Activated CD4-positive, alpha-beta T cell treated with anti-CD3 and anti-CD28 coated beads for 36 hours (primary cell): ENCODE measurements around the gene E2F3. TPM values are rescaled to one million over a fixed set of nuclear protein-coding genes. Genes with fewer than 3 reads are reported as not detected.
"Not testable (repeated sequence)": the region's sequence is repeated elsewhere in the genome, so short reads cannot be mapped to it uniquely, and the experiment has no call there.

Source experiments
- ATAC-seq: fragments of 200-7000 bp; cut with Tn5 transposase; one replicate; pipeline ENCODE4 v1.10.0; 2021; ENCODE audit warnings: mild to moderate bottlenecking, moderate library complexity
- CTCF ChIA-PET: fragments of 350-600 bp; sonication (Branson Sonifier 250); formaldehyde crosslinking; loops from one replicate; lab custom pipeline; 2021; ENCODE audit warnings: antibody characterized with exemption; lab: Charles Lee
- POLR2A ChIA-PET: fragments of 350-600 bp; sonication (Branson Sonifier 250); formaldehyde crosslinking; loops from one replicate; lab custom pipeline; 2021; ENCODE audit warnings: antibody characterized with exemption, inconsistent platforms; lab: Charles Lee
- DNase-seq: peaks from one replicate; pipeline ENCODE4 v3.0.0-alpha.2; 2020
- H3K27ac Mint-ChIP-seq: one replicate; pipeline ENCODE4 v1.8.0; 2021; ENCODE audit warnings: mixed read lengths
- H3K27me3 Mint-ChIP-seq: one replicate; pipeline ENCODE4 v1.8.0; 2021; ENCODE audit warnings: mixed read lengths
- H3K36me3 Mint-ChIP-seq: one replicate; pipeline ENCODE4 v1.8.0; 2021; ENCODE audit warnings: low read depth, mixed read lengths
- H3K4me1 Mint-ChIP-seq: one replicate; pipeline ENCODE4 v1.8.0; 2021; ENCODE audit warnings: mixed read lengths
- H3K4me3 Mint-ChIP-seq: one replicate; pipeline ENCODE4 v1.8.0; 2021; ENCODE audit warnings: mild to moderate bottlenecking, moderate library complexity, mixed read lengths
- H3K9me3 Mint-ChIP-seq: one replicate; pipeline ENCODE4 v1.8.0; 2021; ENCODE audit warnings: low read depth, mixed read lengths
- intact Hi-C, 2 experiments: fragments of 100-400 bp; cut with DNase I in 1 of 2; cut with micrococcal nuclease in 1 of 2; formaldehyde crosslinking; loops; one replicate each; pipeline versions ENCODE4 v1.14.2 to v1.15.1; 2022 to 2024; cut with DNase I, micrococcal nuclease
- total RNA-seq, 2 experiments: library from RNA; stranded (reverse); gene quantifications; one replicate each; pipeline ENCODE4 v1.2.3, GENCODE V29; 2021

Gene E2F3
- total RNA-seq, 2 experiments from 2014 or later, result 17.3 to 17.5 TPM

DNA sequence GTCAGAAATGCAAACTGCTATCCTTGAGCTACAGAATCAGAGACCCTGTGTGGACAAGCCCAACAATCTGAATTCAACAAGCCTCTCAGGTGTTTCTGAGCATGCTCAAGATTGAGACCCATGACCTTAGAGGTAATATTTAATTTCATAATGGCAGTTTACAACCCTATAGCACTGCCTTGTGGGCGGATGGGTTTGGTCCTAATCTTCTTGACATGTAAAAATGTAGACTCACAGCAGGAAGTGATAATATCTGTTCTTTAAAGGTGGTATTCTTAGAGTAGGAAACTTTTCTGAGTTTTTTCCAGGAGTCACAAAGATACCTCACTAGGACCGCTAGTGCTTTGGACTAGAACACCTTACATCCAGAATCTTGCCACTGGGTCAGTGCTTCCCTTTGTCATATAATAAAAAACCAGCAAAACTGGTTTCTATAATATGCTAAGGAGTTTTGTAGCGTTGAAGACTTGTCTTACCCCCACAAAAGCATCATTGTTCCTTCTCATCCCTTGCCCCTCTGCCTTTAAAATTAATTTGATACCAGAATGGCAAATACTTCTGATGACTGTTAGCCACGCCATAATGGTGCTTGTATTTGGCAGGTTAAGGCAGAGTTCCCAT, 52.6 kb downstream of the E2F3 start:
- H3K36me3 Mint-ChIP-seq, result peaks cover 14% of the 10 kb centered on the region
- intact Hi-C loops, result no loop called here
- DNase-seq (peak; percentile 10), ATAC-seq (no peak)
- H3K27me3 Mint-ChIP-seq, result no peaks in the 10 kb centered on the region
- ChIA-PET POLR2A (no interaction called here), CTCF (no interaction called here)
- H3K9me3 Mint-ChIP-seq, result no peaks in the 10 kb centered on the region
- H3K4me1 Mint-ChIP-seq, result peaks cover 21% of the 10 kb centered on the region
- no peak overlapping the region for H3K27ac Mint-ChIP-seq
- no peak overlapping the region for H3K4me3 Mint-ChIP-seq

DNA sequence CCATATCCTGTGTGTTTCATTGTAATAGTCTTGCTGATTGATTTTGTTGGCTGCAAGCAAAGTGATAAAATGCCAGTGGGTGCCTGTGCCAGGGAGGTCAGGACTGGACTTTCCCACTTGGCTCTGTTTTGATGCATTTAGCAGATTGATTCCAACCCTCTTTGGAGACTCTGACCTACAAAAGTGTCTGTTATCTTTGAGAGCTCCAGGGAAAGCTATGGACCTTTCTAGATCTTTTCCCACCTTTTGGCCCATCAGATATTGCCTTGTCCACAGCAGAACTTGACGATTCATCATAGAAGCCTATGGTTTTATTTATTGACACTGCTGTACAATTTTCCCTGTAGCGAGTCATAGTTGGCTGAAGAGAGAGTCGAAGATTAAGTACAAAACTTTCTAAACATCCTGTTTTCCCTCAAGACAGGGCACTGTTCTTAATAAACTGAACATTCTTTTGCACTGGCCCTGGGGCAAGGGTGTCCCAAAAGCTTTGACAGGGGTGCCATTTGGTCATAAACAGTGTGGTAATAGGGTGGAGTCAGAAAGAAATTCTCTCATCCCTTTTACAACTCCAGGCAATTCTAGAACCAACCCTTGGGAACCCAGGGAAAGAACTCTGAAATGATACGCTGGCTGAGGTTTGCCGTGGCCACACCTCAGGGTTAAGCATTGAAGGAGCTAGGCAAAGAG, 53.7 kb downstream of the E2F3 start:
- H3K4me3 Mint-ChIP-seq, result no peak overlapping the region
- CTCF ChIA-PET, result no interaction called here
- H3K27ac Mint-ChIP-seq, result no peak overlapping the region
- H3K36me3 Mint-ChIP-seq, result peaks cover 20% of the 10 kb centered on the region
- POLR2A ChIA-PET, result no interaction called here
- H3K9me3 Mint-ChIP-seq, result no peaks in the 10 kb centered on the region
- no peak for DNase-seq
- H3K4me1 Mint-ChIP-seq, result peaks cover 21% of the 10 kb centered on the region
- ATAC-seq, result no peak
- intact Hi-C loops, result no loop called here
- H3K27me3 Mint-ChIP-seq, result no peaks in the 10 kb centered on the region

DNA sequence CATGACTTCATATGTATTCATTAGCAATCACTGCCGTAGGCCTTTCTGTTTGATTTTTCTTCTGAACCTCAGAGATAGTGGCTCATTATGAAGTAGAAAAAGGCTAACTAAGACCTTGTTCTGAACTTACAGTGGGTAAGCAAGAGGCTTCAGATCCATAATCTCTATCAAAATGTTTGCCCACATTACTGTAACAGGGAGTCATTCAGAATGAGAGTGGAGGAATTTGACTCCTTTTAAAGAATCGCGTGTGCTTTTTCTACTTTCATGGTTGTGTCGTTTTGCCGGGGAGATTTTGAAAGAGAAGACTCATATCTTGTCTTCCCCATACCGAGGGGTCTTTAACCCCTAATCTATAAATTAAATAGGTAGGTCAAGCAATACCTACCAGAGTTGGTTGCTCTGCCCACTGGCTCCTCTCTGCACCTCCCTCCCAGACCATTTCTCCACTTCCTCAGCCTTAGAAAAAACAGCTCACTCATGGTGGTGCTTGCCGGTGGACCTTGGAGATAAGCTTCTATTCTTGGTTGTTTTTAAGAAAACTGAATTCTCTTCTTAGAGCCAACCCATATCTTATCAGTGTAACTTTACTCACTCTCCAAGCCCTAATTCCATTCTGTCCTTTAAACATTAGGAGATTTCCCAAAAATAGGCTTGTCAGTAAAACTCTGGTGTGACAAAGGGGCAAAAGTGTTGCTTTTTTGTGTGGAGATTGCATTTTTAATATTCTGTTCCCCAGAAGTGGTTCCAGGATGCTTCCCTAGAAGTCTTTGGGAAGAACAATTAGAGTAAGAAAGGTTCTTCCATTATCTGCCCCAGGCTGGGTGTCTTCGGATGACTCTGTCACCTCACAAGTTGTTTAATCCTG, 56.6 kb downstream of the E2F3 start:
- DNase-seq (no peak), ATAC-seq (no peak)
- no peak overlapping the region for H3K4me3 Mint-ChIP-seq
- ChIA-PET CTCF (interaction anchor here (1.3 kb wide), 1 partner anchor 14 kb away, joined by 3 read pairs; no protein-coding TSS in a partner anchor), POLR2A (no interaction called here)
- H3K9me3 Mint-ChIP-seq, result no peaks in the 10 kb centered on the region
- no peak overlapping the region for H3K27ac Mint-ChIP-seq
- H3K27me3 Mint-ChIP-seq, result no peaks in the 10 kb centered on the region
- H3K4me1 Mint-ChIP-seq, result peaks cover 16% of the 10 kb centered on the region
- intact Hi-C loops, result no loop called here
- H3K36me3 Mint-ChIP-seq, result peaks cover 21% of the 10 kb centered on the region

DNA sequence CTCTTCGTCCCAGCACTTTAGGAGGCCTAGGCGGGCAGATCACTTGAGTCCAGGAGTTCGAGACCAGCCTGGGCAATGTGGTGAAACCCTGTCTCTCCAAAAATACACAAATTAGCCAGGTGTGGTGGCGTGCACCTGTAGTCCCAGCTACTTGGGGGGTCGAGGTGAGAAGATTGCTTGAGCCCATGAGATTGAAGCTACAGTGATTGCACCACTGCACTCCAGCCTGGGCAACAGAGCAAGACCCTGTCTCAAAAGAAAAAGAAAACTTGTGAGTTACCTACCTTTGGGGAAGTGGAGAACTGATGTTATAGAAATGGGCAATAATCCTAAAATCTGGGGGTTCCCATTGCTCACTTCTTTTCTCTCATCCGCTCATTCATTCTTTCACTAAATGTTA, 58.0 kb downstream of the E2F3 start:
- no peaks in the 10 kb centered on the region for H3K9me3 Mint-ChIP-seq
- no peak for ATAC-seq
- peaks cover 19% of the 10 kb centered on the region for H3K36me3 Mint-ChIP-seq
- peaks cover 4% of the 10 kb centered on the region for H3K4me1 Mint-ChIP-seq
- intact Hi-C loops, result no loop called here
- DNase-seq, result no peak
- no peak overlapping the region for H3K4me3 Mint-ChIP-seq
- POLR2A ChIA-PET, result no interaction called here
- H3K27ac Mint-ChIP-seq, result no peak overlapping the region
- CTCF ChIA-PET, result interaction anchor here (1.3 kb wide), 1 partner anchor 16 kb away, joined by 3 read pairs; no protein-coding TSS in a partner anchor
- H3K27me3 Mint-ChIP-seq, result no peaks in the 10 kb centered on the region

DNA sequence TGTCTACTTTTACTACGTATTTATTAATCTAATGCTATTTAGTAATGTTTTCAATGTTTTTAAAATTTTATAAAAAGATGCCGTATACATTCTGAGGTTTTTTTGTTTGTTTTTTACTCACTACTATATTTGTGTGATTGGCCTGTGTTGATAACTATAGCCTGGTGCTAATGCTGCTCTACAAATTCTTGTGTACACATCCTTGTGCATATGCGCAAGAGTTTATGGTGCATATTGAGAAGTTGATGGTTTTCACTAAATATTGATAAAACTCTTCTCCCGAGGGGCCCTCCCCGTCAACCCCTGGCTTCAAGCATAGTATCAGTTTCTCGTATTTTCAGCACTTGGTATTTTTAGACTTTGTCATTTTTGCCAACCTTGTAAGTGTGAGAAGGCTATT, 59.9 kb downstream of the E2F3 start:
- no peak overlapping the region for H3K27ac Mint-ChIP-seq

DNA sequence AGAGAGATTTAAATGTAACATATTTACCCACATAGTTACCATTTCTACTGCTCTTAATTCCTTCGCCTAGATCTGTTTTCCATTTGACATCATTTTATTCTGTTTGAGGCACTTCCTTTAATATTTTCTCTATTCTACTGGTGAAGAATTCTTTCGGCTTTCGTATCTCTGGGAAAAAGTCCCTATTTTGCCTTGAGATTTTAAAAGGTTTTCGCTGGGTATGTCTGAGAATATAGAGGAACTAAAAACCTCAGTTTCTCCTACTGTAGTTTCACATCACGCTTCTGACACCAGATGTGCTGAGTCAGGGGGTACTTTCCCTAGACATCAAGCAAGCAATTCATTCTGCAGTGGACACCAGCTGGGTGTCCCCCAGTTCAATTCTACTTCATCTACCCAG, 61.7 kb downstream of the E2F3 start:
- CTCF ChIA-PET, result interaction anchor here (1.4 kb wide), 1 partner anchor 59 kb away, joined by 4 read pairs; no protein-coding TSS in a partner anchor
- intact Hi-C loops, result no loop called here
- no peak overlapping the region for H3K4me3 Mint-ChIP-seq

More for the DNA sequence above, 59.9 kb downstream of the E2F3 start:
- H3K9me3 Mint-ChIP-seq, result no peaks in the 10 kb centered on the region
- ATAC-seq (no peak), DNase-seq (no peak)
- no peaks in the 10 kb centered on the region for H3K27me3 Mint-ChIP-seq
- POLR2A ChIA-PET, result no interaction called here
- no peaks in the 10 kb centered on the region for H3K4me1 Mint-ChIP-seq
- H3K36me3 Mint-ChIP-seq, result peaks cover 26% of the 10 kb centered on the region
- no peak overlapping the region for H3K4me3 Mint-ChIP-seq
- CTCF ChIA-PET, result interaction anchor here (1.1 kb wide), 1 partner anchor 11 kb away, joined by 4 read pairs; no protein-coding TSS in a partner anchor
- intact Hi-C loops, result no loop called here

DNA sequence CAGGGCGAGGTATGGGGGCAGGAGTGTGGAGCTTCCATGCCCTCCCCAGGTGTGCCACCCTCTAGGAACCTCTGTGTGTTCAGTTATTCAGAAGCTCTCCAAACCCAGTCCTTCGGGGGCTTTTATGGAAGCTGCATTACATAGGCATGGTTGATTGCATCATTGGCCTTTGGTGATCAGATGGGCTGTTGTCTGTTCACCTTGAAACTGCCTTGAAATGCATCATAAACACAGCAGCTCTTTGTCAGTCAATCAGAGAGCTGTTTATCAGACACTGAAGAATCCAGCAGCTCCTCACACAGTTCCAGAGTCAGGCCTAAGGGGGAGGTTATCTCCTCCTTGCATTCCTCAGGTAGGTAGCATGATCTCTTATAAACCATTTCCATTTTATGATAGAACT, 62.4 kb downstream of the E2F3 start:
- H3K27me3 Mint-ChIP-seq, result no peaks in the 10 kb centered on the region
- H3K4me3 Mint-ChIP-seq, result no peak overlapping the region
- H3K9me3 Mint-ChIP-seq, result no peaks in the 10 kb centered on the region
- intact Hi-C loops, result no loop called here
- peaks cover 9% of the 10 kb centered on the region for H3K4me1 Mint-ChIP-seq
- ChIA-PET POLR2A (interaction anchor here (0.7 kb wide), 1 partner anchor 1276 kb away, joined by 4 read pairs; no protein-coding TSS in a partner anchor), CTCF (interaction anchor here (1.0 to 1.4 kb wide), 2 partner anchors 9 to 59 kb away, joined by 3 to 4 read pairs; no protein-coding TSS in a partner anchor)
- ATAC-seq (no peak), DNase-seq (no peak)
- H3K27ac Mint-ChIP-seq, result no peak overlapping the region
- peaks cover 27% of the 10 kb centered on the region for H3K36me3 Mint-ChIP-seq

More for the DNA sequence above, 61.7 kb downstream of the E2F3 start:
- DNase-seq (no peak), ATAC-seq (no peak)
- no peaks in the 10 kb centered on the region for H3K9me3 Mint-ChIP-seq
- H3K27me3 Mint-ChIP-seq, result no peaks in the 10 kb centered on the region
- H3K4me1 Mint-ChIP-seq, result peaks cover 9% of the 10 kb centered on the region
- H3K27ac Mint-ChIP-seq, result no peak overlapping the region
- peaks cover 27% of the 10 kb centered on the region for H3K36me3 Mint-ChIP-seq
- POLR2A ChIA-PET, result interaction anchor here (0.7 kb wide), 1 partner anchor 1276 kb away, joined by 4 read pairs; no protein-coding TSS in a partner anchor

DNA sequence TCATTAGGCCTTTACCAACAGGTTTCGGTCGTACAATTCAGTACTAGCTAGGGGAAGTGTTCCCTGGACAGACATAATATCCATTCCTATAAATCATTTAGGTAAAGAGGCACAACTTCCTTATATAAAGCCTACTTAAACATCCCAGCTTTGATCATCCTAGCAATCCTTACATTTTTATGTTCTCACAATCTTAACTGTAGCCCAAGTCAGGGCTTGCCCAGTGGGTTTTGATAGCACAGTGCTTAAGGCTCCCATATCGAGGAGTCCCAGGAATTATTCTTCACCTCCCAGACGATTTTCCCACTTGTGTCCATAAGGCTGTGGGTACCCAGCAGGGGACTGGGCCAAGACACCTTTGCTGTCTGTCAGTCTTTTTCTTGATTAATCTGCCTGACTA, 63.2 kb downstream of the E2F3 start:
- POLR2A ChIA-PET, result no interaction called here
- H3K4me1 Mint-ChIP-seq, result peaks cover 9% of the 10 kb centered on the region
- H3K36me3 Mint-ChIP-seq, result peaks cover 25% of the 10 kb centered on the region

DNA sequence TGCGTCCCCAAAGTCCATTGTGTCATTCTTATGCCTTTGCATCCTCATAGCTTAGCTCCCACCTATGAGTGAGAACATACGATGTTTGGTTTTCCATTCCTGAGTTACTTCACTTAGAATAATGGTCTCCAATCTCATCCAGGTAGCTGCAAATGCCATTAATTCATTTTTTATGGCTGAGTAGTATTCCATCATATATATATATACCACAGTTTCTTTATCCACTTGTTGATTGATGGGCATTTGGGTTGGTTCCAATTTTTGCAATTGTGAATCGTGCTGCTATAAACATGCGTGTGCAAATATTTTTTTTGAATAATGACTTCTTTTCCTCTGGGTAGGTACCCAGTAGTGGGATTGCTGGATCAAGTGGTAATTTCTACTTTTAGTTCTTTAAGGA, 63.9 kb downstream of the E2F3 start:
- DNase-seq, H3K27ac Mint-ChIP-seq, H3K4me1 Mint-ChIP-seq, H3K4me3 Mint-ChIP-seq, intact Hi-C loops, H3K27me3 Mint-ChIP-seq, POLR2A ChIA-PET, ATAC-seq, H3K9me3 Mint-ChIP-seq, CTCF ChIA-PET: not testable (repeated sequence)
- peaks cover 18% of the 10 kb centered on the region for H3K36me3 Mint-ChIP-seq

More for the DNA sequence above, 63.2 kb downstream of the E2F3 start:
- Mint-ChIP-seq H3K27ac (no peak overlapping the region), H3K4me3 (no peak overlapping the region), H3K27me3 (no peaks in the 10 kb centered on the region), H3K9me3 (no peaks in the 10 kb centered on the region)
- DNase-seq, result no peak
- CTCF ChIA-PET, result interaction anchor here (1.0 kb wide), 1 partner anchor 9 kb away, joined by 3 read pairs; no protein-coding TSS in a partner anchor
- intact Hi-C loops, result no loop called here
- ATAC-seq, result no peak

DNA sequence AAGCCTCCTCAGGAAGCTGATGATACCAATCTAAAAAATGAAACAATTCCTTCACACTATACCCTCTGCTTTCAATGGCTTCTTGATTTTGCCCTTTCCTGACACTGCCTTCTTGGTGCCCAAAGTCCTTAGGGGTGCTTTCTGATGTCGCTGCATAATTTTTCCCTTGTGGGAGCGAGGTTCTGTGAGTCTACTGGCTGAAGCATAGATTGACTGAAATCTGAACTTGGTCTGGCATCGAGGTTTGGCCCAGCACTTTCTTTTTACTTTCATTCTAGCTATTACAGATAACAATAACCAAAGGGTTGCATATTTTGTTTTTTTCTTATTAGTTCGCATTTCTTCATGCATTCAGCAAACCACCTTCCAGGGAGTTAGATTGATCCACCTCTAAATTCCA, 65.8 kb downstream of the E2F3 start:
- H3K4me1 Mint-ChIP-seq, result peaks cover 9% of the 10 kb centered on the region
- H3K27ac Mint-ChIP-seq, result no peak overlapping the region
- H3K9me3 Mint-ChIP-seq, result no peaks in the 10 kb centered on the region
- ChIA-PET POLR2A (no interaction called here), CTCF (interaction anchor here (0.6 kb wide), 1 partner anchor 140 kb away, joined by 3 read pairs; no protein-coding TSS in a partner anchor)
- ATAC-seq (no peak), DNase-seq (no peak)
- intact Hi-C loops, result no loop called here
- H3K27me3 Mint-ChIP-seq, result no peaks in the 10 kb centered on the region
- H3K4me3 Mint-ChIP-seq, result no peak overlapping the region
- peaks cover 15% of the 10 kb centered on the region for H3K36me3 Mint-ChIP-seq

DNA sequence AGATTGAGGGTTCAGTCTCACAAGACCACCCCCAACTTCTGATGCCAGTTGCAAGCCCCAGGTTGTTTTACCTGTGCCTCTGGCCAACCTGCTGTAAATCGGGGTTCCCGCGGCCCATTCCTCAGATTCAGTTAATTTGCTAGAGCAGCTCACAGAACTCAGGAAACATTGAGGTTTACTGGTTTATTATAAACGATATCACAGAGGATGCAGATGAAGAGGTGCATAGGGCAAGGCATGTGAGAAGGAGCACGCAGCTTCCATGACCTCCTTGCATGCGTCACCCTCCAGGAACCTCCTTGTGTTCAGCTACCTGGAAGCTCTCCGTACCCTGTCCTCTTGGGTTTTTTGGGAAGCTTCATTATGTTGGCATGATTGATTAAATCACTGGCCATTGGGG, 66.5 kb downstream of the E2F3 start:
- H3K36me3 Mint-ChIP-seq, result peaks cover 15% of the 10 kb centered on the region
- POLR2A ChIA-PET, result no interaction called here
- no peak overlapping the region for H3K4me3 Mint-ChIP-seq
- H3K9me3 Mint-ChIP-seq, result no peaks in the 10 kb centered on the region
- DNase-seq (no peak), ATAC-seq (no peak)
- intact Hi-C loops, result no loop called here
- no peak overlapping the region for H3K27ac Mint-ChIP-seq
- peaks cover 9% of the 10 kb centered on the region for H3K4me1 Mint-ChIP-seq
- no peaks in the 10 kb centered on the region for H3K27me3 Mint-ChIP-seq
- CTCF ChIA-PET, result no interaction called here
